CD4-positive, alpha-beta T cell treated with Interleukin-6 for 4 hours (primary cell): Measurements from ENCODE around the gene CTNNA3.
"Not testable (repeated sequence)": the region's sequence is repeated elsewhere in the genome, so short reads cannot be mapped to it uniquely, and the experiment has no call there.

Source experiments
- DNase-seq: peaks from one replicate; pipeline ENCODE4 v3.0.0-alpha.2; 2020; ENCODE audit warnings: mixed read lengths

Gene CTNNA3

GRCh38 chr10:67599597-67599996 lies 96.4 kb downstream of the CTNNA3 start:
- no peak for DNase-seq

DNA sequence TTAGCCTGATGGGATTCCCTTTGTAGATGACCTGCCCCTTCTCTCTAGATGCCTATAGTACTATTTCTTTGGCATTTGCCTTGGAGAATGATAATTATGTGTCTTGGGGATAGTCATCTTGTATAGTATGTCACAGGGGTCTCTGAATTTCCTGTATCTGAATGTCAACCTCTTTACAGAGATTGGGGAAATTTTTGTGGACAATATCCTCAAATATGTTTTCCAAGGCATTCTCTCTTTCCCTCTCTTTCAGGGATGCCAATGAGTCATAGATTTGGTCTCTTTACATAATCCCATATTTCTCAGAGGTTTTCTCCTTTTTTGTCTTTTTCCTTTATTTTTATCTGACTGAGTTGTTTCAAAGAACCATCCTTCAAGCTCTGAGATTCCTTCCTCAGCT lies 99.4 kb downstream of the CTNNA3 start:
- no peak for DNase-seq

DNA sequence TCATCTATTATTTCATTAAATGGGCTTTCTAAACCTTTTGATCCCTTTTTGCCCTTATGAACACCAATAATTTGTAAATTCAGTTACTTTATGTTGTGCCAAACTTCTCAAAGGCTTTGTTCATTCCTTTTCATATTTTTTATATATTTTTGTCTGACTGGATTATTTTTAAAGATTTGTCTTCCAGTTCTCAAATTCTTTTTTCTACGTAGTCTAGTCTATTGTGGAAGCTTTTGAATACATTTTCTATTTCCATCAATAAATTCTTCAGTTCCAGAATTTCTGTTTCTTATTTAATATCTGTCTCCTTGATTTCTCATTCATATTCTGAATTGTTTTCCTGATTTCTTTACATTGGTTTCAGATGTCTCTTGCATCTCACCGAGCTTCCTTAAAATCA lies 108.2 kb downstream of the CTNNA3 start:
- no peak for DNase-seq

DNA sequence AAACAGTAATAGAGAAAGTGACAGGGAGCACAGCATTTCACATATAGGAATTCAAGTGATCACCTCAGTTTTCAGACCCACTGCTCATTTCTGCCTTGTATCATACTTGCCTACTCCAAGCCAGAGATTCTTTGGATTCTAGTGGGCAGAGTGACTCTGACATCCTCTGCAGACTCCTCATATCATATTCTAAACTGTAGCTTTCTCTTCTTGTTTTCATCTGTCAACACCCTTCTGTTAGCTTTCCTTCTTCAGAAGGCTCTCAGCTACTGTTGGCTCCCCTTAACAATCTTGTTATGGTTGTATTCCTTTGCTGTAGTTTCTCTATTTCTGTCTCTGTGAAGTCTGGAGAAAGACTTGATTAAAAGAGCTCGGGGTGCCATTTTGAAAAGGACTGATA lies 120.5 kb downstream of the CTNNA3 start:
- DNase-seq: no peak

DNA sequence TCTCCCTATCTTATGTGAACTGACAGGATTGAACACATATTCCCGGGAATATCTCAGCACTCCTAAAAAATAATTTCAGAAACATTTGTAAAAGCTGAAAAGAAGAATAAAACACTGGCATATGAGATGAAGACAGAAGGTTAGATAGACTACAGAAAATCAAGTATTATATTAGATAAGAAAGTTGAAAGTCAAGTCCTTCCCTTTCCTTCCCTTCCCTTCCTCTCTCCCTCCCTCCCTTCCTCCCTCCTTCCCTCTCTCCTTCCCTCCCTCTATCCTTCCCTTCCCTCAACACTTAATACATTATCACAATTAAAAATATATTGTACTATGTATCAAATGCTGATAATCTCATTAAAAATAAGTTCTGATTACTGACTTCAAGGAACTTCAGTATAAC lies 122.5 kb downstream of the CTNNA3 start:
- no peak for DNase-seq

DNA sequence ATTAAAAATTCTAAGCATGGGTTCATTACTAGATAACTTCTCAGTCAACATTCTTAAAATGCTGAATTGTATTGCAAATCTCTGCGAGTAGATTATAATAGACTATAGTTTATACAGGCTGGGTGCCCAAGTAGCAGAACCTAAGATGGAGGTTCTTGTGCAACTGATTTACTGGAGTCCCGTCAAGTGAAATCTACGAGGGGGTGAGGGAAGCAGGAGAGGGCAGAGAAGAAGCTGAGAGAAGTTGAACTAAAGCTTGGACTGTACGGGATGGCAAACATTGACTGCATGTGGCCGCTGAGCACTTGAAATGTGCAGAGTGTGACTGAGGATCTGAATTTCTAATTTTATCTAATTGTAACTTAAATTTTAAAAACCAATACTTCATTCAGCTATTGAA lies 124.5 kb downstream of the CTNNA3 start:
- DNase-seq: no peak

- DNase-seq: not testable (repeated sequence)
Observed at GRCh38 chr10:67558311-67558710, 137.7 kb downstream of the CTNNA3 start.

GRCh38 chr10:67553254-67553653 lies 142.7 kb downstream of the CTNNA3 start:
- DNase-seq: no peak

DNA sequence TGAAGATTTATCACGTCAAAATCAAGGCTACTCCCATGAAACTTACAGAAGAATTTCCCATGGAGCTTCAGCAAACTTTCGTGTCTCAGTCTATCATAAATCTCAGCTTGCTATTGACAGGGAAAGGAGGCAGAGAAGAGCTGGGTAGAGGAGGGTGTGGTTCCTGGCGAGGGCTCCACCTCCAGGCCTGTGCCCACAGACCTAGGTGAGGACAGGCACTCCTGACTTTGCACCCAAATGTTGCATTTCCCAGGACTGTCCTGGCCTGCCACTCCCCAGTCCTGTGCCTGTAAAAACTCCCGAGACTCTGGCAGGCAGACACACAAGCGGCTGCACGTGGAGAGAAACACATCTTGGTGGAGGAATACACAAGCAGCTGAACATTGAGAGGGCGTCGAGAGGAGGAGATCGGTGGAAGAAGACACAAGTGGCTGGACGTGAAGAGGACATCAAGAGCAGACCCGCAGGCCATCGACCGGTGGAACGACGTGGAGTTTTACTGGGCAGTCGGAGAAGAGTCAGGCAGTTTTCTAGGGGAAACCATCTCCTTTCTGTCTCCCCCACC lies 145.1 kb downstream of the CTNNA3 start:
- DNase-seq: no peak

- DNase-seq: no peak
Observed at GRCh38 chr10:67550046-67550445, 145.9 kb downstream of the CTNNA3 start.

- DNase-seq: no peak
Observed at GRCh38 chr10:67549390-67549789, 146.6 kb downstream of the CTNNA3 start.

- no peak for DNase-seq
Observed at GRCh38 chr10:67541411-67541810, 154.6 kb downstream of the CTNNA3 start.

DNA sequence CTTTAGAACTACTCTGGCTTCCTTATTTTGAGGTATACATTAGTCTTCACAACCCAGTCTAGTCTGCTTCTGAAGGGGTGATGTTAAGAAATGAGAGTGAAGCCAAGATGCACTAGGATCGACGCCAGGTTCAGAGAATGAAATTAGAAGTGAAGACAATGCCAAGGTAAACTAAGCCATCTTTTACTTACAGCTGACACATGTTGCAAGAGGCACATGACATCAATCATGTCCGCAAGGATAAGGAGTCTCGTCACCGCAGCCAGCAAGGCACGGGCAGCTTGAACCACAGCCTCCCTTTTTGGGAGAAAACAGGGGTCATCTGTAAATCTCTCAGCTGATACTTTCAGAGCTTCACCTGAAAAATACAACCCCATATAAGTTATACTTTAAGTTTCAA lies 156.7 kb downstream of the CTNNA3 start:
- DNase-seq: no peak

GRCh38 chr10:67537906-67538305 lies 158.1 kb downstream of the CTNNA3 start:
- no peak for DNase-seq

DNA sequence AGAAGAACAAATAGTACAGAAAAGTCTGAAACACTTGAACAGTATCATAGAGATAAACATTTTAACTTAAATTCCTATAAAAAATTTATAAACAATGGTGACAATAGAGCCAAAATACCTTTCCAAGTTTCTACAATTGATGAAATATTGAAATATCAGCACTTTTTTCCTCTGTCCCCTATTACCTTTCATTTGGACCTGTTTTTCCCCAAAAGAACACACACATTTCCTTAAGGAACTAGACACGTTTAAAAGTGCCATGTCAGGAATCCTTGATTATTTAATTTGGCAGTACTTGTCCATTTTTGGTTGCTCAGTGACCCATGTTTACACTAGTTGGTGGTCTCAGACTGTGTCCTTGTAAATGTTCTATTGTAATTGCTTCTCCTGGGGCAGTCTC lies 162.6 kb downstream of the CTNNA3 start:
- DNase-seq: no peak

DNA sequence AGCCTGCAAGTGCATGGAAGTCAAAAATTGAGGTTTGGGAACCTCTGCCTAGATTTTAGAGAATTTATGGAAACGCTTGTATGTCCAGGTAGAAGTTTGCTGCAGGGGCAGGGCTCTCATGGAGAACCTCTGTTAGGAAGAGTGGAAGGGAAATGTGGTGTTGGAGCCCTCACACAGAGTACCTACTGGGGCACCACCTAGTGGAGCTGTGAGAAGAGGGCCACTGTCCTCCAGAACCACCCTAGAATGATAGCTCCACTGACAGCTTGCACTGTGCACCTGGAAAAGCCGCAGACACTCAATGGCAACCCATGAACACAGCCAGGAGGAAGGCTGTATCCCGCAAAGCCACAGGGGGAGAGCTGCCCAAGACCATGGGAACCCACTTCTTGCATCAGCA lies 165.0 kb downstream of the CTNNA3 start:
- not testable (repeated sequence) for DNase-seq

DNA sequence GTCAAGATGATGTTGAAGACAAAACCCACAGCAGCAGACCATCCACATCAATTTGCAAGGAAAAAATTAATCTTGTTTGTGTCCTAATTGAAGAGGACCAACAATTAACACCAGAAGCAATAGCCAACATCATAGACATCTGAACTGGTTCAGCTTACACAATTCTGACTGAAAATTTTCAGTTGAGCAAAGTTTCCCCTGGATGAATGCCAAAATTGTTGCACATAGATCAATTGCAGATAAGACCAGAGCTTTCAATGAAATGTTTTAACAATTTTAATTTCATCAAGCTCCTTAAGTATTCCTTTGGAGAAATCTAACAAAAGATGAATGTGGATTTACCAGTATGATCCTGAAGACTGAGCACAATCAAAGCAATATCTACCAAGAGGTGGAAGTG lies 168.6 kb downstream of the CTNNA3 start:
- DNase-seq: no peak

DNA sequence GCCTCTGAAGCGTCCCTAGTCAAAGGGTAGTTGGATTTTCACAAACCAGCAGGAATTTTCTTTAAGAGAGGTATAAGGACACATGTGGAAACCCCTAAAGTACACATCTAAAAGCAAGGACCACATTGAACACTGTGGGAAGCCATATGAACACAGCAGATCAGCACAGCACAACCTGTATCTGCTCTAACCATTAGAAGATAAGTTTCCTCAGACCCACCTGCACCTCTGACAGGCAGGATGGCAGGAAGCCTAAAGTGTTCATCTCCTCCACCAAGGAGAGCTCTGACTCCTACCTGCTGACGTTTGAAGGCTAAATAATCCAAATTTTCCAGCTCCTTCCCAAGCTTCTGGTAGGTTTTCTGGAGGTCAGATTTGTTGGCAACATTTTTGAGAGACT lies 174.4 kb downstream of the CTNNA3 start:
- DNase-seq: no peak

DNA sequence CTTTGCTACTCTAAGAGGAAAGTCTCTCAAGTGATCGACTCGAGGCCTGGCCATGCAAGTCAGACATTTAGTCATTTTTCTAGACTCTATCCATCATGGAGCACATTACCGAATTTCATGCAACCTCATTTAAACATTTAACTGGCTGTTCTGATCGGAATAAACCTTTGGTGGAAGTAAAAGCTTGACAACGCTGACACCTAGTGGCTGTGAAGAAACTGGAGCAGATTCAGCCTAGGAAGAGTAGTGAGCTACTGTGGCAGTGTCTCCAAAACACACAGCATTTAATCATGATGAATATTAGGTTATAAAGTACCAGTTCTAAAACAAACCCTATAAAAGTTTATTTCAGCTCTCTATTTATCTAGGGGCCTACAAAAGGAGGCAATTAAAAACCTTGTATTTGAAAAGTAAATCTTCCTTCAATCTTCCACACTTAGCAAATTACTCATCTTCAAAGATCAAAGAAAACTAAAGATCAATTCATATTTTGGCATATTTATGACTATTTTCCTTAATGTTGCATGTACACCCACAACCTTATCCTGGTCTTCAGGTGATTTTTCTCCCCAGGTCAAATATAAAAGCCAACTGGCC lies 175.0 kb downstream of the CTNNA3 start:
- peak; percentile 39 for DNase-seq

DNA sequence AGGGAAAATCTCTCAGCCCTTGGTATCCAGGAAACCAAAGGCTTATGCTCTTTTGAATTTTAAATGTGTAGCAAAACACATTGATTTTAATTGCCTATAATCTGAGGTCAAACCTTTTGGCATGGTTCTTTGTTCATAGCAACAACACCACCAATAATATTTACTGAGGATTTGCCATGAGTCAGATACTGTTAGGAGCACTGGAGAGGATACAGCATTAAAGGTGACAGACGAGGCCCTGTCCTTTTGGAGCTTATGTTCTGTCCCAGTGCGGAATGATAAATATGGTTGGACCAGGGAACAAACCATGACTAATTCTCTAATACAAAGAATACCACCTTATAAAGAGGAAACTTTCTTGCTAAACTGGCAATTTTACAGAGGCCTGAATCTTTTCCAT lies 176.6 kb downstream of the CTNNA3 start:
- no peak for DNase-seq

GRCh38 chr10:67518756-67519155 lies 177.2 kb downstream of the CTNNA3 start:
- no peak for DNase-seq

DNA sequence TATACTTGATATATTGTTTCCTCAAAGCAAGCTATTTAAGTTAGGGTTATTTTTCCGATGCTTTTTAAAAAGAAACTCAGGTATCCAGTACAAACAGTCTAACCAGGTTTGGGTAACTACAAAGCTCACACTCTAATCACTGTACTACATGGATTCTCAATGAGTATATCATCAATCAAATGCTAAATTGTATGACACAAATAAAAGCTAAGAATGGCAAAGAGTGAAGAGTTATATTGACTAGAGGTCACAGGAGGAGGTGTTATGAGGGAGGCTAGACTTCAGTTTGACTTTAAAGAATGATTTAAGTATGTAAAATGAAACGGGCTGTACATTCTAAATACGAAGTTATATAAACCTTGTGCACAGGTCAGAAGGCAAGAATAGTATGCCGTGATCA lies 178.0 kb downstream of the CTNNA3 start:
- DNase-seq: no peak

- no peak for DNase-seq
Observed at GRCh38 chr10:67506757-67507091, 189.3 kb downstream of the CTNNA3 start.

DNA sequence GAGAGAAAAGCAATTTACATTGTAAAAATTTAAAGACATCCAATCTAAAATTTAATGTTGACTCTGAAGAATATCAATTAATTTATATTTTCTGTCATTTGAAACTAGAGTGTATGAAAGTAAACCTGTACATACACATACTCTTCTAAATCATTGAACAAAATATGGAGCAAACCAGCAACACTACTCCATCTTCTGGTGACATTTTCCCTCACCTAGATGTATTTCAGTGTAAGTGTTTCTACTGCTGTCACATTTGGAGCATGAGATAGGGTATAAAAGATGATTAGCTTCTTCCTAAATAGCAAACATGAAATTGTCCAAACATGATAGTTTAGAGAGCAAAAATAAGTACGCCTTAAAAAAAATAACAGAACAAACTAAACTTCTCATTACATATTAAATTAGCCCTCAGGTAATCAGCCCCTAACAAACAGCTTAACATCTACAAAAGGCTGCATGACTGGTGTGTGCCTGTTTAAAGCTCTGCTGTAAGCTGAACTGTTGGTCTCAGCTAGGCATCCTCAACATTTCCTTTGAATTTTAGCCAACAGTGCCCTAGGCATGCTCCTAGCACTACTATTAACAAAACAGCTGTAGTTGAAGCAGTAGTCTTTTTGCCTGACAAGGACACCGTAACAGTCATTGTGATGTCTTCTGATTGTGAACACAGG lies 189.8 kb downstream of the CTNNA3 start:
- DNase-seq: no peak
